Measurements from ENCODE around the gene SLC35E3.
"Not testable (repeated sequence)": the region's sequence is repeated elsewhere in the genome, so short reads cannot be mapped to it uniquely, and the experiment has no call there.

SLC35E3 gene

DNA sequence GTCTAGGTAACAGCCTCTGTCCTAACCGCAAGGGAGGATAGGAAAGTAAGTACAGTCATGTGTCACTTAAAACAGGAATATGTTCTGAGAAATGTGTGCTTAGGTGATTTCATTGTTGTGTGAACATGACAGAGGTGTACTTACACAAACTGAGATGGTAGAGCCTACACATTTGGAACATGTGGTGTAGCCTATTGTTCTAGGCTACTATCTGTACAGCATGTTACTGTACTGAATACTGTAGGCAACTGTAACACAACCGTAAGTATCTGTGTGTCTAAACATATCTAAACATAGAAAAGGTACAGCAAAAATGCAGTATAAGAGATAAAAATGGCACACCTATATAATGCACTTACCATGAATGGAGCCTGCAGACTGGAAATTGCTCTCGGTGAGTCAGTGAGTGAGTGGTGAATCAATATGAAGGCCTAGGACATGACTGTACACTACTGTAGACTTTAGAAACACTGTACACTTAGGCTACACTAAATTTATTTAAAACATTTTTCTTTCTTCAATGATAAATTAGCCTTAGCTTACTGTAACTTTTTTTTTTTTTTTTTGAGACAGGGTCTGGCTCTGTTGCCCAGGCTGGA, 48.8 kb downstream of the SLC35E3 start:
- no peak for DNase-seq (ENCODE audit: low spot score)

DNA sequence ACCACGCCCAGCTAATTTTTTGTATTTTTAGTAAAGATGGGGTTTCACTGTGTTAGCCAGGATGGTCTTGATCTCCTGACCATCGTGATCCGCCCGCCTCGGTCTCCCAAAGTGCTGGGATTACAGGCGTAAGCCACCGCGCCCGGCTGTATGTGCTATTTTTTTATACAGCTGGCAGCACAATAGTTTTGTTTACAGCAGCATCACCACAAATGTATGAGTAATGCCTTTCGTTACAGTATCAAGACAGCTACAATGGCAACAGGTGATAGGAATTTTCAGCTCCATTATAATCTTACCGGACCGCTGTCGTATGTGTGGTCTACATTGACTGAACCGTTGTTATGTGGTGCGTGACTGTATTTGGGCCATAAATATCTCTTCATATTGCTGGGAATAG, 50.4 kb downstream of the SLC35E3 start:
- no peak for DNase-seq (ENCODE audit: low spot score)

DNA sequence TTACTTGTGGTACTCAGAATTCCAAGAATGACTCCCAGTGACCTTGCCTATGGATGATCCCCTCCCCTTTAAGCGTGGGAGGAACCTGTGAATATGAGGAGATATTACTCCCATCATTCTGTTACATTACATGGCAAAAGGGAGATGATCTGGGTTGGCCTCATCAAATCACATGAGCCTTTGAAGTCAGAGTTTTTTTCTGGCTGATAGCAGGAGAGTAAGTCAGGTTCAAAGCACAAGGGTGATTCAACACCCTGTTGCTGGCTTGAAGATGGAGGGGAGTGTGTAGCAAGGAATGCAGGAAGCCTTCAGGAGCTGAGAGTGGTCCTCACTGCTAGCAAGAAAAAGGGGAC, 52.9 kb downstream of the SLC35E3 start:
- no peak for DNase-seq (ENCODE audit: low spot score)

DNA sequence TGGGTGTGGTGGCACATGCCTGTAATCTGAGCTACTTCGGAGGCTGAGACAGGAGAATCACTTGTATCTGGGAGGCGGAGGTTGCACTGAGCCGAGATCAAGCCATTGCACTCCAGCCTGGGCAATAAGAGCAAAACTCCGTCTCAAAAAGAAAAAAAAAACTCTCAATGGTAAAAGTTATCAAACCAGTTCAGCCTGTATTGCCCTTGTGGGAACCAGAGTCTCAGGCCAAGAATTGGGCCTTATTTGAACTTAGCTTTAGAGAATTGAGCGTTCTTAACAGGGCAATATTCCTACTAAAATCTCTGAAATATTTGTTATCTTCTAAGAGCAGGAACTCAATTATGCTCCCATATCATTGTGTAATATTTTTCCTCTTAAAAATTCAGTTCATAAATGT, 54.3 kb downstream of the SLC35E3 start:
- DNase-seq (ENCODE audit: low spot score): no peak

DNA sequence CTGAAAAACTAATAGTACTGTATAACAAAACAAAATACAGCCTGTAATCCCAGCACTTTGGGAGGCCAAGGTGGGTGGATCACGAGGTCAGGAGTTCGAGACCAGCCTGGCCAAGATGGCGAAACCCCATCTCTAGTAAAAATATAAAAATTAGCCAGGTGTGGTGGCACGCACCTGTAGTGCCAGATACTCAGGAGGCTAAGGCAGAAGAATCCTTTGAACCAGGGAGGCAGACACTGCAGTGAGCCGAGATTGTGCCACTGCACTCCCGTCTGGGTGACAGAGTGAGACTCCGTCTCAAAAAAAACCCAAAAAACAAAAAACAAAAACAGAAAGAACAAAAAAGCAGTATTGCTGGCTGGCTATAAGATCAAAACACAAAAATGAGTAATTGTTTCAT, 55.1 kb downstream of the SLC35E3 start:
- not testable (repeated sequence) for DNase-seq (ENCODE audit: low spot score)

DNA sequence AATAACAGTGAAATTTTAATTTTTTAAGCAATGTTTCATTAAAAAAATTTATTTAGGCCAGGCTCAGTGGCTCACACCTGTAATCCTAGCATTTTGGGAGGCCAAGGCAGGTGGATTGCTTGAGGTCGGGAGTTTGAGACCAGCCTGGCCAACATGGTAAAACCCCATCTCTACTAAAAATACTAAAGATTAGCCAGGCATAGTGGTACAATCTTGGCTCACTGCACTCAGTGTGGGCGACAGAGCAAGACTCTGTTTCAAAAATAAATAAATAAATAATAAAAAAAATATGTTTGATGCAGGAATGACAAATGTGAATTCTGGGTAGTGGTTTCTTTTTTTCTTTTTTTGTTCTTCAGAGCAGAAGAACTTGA, 56.4 kb downstream of the SLC35E3 start:
- DNase-seq (ENCODE audit: low spot score): not testable (repeated sequence)

DNA sequence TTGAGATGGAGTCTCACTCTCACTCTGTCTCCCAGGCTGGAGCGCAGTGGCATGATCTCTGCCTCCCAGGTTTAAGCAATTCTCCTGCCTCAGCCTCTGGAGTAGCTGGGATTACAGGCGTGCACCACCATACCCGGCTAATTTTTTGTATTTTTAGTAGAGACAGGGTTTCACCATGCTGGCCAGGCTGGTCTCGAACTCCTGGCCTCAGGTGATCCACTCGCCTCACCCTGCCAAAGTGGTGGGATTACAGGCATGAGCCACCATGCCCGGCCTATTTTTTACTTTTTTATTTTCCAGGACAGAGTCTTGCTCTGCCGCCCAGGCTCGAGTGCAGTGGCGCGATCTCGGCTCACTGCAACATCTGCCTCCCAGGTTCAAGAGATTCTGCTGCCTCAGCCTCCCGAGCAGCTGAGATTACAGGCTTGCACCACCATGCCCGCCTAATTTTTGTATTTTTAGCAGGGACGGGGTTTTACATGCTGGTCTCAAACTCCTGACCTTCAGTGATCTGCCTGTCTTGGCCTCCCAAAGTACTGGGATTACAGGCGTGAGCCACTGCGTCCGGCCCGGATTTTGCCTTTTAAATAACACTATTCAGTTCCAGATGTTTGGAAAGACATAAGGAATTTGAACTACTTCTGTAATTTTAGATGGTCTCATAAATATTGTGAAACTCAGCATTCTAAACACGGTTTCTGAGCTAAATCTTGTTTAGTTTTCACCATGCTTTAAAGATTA, 57.1 kb downstream of the SLC35E3 start:
- DNase-seq (ENCODE audit: low spot score): not testable (repeated sequence)

DNA sequence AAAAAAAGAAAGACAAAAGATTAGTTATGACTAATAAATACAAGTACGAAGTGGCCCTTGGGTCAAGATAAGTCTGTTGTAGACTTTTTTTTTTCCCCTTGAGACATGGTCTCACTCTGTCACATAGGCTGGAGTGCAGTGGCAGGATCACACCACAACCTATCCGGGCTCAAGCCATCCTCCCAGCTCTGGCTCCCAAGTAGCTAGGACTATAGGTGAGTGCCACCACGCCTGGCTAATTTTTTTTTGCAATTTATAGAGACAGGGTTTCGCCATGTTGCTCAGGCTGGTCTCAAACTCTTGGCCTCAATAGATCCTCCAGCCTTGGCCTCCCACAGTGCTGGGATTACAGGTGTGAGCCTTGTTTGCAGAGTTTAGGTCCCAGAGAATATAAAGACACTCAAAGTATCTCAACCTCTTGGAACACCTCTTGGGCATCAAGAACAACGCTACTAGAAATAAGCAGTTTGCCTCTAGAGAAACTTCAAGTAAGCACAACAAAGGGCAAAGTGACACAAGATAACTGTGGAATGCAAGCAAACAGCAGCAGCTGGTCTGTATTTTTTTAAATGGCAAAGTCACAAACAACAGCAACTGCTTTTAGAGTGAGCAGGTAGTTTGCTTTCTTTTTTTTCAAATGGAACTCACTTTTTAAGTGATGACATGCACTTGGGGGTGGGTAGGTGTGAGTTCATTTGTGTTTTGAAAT, 58.1 kb downstream of the SLC35E3 start:
- DNase-seq (ENCODE audit: low spot score): no peak

DNA sequence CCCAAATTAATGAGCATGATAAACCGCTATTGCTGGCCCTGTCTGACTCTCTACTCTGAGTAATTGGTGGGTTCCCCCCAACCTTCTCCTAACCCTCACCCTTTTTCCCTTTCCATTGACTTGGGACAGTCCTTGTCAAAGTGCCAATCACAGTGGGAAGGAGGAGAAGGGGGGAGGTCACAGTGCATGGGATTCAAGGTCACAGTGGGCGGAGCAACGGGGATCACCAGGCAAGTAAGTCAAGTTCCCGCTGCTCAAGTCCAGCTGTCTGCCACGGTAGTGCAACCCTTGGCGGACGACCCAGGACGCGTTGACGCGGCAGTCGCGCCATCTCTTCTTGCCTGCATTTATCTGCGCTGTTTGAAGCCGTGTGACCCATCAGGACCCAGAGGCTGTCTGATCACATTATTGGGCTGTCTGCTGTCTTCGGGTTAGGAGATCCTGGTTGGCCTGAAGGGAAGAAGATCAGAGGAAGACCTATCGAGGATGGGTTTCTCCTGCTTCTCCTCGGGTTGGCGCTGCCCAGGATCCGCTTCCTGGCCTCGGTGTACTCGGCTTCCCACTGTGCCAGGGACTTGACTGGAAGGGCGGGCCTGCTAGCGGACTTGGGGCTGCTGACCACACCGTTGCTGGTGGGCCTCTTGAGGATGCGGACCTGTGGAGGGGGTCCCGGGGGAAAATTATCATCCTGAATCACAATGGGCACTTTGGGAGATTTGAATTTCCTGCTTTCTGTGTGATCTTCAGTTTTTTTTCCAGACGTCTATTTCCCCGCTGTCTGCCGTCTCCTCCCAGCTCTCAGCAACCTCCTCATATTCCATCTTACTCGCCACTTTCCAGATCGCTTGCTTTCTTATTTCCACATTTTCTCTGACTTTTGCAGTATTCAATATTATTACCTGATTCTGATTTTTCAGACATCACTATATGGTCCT, 58.9 kb downstream of the SLC35E3 start:
- no peak for DNase-seq (ENCODE audit: low spot score)

DNA sequence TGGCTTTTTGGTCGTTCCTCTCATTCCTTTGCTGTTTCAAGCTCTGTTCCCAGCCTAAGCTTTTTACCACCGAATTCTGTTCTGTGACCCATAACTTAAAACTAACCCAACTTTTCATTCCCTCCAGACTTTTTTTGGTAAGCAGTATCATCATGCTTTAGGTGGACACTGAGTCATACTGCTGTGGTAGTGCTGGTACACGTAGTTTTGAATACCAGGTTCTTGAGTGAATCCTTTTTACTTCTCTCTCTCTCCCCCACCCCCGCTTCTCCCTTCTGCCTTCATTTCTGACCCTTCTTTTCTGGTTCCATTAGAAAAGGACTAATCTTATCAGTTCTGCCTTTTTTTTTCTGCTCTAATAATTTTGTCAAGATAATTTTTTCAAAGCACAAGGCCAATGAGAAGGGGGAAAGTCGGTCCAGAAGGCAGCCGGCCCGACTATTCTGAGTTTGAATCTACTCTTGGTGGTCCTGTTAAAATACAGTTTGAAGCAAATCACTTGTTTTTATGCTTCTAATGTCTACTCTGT, 59.7 kb downstream of the SLC35E3 start:
- no peak for DNase-seq (ENCODE audit: low spot score)

DNA sequence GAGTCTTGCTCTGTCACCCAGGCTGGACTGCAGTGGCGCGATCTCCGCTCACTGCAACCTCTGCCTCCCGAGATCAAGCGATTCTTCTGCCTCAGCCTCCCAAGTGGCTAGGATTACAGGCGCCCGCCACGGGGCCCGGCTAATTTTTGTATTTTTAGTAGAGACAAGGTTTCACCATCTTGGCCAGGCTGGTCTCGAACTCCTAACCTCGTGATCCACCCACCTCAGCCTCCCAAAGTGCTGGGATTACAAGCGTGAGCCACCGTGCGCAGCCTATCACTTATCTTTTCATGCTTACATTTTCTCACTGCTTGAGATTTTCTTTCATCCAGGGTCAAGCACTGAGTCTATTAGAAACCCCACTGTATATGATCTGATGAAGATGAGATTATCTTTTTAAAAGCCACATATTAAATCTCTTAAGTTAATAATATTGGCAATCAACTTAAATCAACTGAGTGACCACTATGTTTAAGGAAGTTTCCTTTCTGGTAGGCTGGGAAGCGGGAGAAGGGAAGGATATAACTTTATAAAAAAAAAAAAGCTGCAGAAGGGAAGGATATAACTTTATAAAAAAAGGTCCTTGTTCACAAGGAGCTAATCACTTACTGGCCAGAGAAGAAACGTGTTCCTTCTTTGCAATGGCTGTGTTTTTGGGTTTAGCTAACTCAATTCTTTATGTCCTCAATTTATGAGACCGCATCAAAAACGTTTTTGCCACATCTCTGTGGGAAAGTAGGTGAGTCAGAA, 60.7 kb downstream of the SLC35E3 start:
- no peak for DNase-seq (ENCODE audit: low spot score)

DNA sequence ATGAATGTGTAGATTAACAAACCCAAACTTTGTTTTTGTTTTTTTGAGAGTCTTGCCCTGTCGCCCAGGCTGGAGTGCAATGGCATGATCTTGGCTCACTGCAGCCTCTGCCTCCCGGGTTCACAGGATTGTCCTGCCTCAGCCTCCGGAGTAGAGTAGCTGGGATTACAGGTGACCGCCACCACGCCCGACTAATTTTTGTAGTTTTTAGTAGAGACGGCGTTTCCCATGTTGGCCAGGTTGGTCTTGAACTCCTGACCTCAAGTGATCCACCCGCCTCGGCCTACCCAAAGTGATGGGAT, 61.2 kb downstream of the SLC35E3 start:
- DNase-seq (ENCODE audit: low spot score): not testable (repeated sequence)

DNA sequence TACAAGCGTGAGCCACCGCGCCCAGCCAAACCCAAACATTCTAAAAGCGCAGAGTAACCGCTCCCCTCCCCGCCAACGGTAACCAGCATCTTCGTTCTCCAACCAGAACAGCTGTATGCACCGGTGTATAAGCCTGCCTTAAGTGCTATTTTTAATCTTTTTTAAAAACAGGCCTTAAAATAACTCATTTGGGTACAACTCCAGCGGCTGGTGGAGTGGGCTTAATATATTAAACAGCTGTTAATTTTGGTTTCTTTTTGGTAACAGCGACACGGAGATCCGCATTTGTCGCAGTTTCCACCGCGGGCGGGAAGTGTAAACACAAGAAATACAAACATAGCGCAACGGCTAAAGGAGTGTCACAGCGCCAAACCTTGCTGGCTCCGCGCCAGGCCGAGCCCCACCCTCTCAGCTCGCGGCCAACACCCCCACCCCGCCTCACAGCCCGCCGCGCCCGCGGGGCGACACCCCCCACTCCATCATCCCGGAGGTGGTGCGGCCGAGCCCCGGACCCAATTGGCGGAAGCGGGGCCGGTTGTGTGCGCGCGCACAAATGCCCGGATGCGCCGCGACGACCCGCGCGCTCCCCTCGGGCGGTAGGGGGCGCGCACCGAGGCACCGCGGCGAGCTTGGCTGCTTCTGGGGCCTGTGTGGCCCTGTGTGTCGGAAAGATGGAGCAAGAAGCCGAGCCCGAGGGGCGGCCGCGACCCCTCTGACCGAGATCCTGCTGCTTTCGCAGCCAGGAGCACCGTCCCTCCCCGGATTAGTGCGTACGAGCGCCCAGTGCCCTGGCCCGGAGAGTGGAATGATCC, 61.8 kb downstream of the SLC35E3 start, which contains the start of gene MDM2:
Gene MDM2 (plus strand): TSS at position 602 of the 812 bp plus-strand sequence. CDS start 301 bp downstream, outside the sequence.
- peak; percentile 98 for DNase-seq (ENCODE audit: low spot score)

DNA sequence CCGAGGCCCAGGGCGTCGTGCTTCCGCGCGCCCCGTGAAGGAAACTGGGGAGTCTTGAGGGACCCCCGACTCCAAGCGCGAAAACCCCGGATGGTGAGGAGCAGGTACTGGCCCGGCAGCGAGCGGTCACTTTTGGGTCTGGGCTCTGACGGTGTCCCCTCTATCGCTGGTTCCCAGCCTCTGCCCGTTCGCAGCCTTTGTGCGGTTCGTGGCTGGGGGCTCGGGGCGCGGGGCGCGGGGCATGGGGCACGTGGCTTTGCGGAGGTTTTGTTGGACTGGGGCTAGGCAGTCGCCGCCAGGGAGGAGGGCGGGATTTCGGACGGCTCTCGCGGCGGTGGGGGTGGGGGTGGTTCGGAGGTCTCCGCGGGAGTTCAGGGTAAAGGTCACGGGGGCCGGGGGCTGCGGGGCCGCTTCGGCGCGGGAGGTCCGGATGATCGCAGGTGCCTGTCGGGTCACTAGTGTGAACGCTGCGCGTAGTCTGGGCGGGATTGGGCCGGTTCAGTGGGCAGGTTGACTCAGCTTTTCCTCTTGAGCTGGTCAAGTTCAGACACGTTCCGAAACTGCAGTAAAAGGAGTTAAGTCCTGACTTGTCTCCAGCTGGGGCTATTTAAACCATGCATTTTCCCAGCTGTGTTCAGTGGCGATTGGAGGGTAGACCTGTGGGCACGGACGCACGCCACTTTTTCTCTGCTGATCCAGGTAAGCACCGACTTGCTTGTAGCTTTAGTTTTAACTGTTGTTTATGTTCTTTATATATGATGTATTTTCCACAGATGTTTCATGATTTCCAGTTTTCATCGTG, 62.6 kb downstream of the SLC35E3 start:
- peak; percentile 87 for DNase-seq (ENCODE audit: low spot score)

DNA sequence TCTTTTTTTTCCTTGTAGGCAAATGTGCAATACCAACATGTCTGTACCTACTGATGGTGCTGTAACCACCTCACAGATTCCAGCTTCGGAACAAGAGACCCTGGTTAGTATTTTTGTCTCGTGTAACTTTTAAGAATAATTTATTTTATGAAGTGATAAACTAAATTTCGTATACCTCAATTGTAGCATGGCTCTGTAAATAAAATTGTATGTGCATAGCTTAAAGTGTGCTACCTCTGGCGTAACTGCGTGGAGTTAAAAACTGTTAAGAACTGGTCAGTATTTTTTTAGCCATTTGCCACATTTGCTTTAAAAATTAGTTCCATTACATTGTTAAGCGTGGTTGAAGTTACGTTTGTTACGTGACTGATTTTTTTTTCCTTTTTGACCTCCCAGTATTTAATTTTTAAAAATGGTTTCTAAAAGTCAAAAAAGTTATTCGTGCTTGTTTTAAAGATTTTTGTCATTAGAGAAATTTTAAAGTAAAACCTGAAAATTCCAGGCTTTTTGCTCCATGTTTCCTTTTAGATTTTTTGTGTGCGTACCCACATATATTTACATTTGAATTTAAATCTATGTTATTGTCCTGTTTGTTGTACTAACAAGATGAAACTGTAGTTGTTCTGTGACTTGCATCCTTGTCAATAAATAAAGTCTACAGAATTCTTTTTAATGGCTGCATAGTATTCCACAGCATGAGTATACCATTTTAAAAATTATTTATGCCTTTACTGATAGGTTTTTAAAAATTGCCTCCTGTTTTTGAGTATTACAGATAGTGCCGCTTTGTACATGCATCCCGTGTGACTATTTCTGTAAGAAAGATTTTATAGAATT, 63.4 kb downstream of the SLC35E3 start:
- no peak for DNase-seq (ENCODE audit: low spot score)

DNA sequence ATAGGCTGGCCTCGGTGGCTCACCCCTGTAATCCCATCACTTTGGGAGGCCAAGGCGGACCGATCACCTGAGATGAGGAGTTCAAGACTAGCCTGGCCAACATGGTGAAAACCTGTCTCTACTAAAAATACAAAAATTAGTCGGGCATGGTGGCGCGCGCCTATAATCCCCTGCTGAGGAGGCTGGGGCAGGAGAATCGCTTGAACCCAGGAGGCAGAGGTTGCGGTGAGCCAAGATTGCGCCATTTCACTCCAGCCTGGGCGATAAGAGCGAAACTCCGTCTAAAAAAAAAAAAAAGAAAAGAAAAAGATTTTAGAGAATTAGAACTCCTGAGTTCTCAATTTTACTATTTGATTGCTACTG, 64.0 kb downstream of the SLC35E3 start:
- DNase-seq (ENCODE audit: low spot score): not testable (repeated sequence)

DNA sequence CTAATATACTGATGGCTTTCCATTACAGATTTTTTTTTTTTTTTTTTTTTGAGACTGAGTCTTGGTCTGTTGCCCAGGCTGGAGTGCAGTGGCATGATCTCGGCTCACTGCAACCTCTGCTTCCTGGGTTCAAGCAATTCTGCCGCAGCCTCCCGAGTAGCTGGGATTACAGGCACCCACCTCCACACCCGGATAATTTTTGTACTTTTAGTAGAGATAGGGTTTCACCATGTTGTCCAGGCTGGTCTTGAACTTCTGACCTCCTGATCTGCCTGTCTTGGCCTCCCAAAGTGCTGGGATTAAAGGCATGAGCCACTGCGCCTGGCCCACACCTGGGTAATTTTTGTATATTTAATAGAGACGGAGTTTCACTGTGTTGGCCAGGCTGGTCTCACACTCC, 65.6 kb downstream of the SLC35E3 start:
- not testable (repeated sequence) for DNase-seq (ENCODE audit: low spot score)

DNA sequence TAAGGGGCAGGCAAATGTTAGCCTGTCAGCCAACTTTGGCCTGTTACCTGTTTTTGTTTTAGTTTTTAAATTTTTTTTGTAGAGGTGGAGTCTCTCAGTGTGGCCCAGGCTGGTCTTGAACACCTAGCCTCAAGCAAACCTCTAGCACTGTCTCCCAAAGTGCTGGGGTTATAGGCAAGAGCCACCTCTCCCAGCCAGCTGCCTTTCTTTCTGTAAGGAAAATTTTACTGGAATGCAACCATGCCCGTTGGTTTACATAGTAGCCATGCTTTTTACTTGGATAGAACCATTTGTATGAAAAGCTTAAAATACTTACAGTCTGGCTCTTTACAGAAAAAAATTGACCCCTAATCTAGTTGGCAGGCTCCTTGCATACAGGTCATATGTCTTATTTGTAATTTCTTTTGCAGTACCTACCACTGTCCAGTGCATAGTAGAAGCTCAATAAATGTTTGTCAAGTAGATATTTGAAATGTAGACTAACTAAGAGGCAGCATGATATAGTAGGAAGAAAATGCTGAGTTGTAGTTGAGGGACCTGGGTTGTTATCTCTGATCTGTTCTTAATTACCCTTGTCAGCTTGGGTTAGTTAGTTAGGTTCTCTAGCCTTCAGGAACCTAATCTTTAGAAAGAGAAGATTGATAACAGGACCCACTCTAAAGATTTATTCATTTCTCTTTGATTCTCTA, 66.7 kb downstream of the SLC35E3 start:
- DNase-seq (ENCODE audit: low spot score): no peak
